ENCODE measurements around the gene OR6S1. TPM values are rescaled to one million over a fixed set of nuclear protein-coding genes. Genes with fewer than 3 reads are reported as not detected.
"Not testable (repeated sequence)": the region's sequence is repeated elsewhere in the genome, so short reads cannot be mapped to it uniquely, and the experiment has no call there.

The OR6S1 gene
- total and polyA plus RNA-seq, 2 donors, result not detected

GRCh38 chr14:20627346-20628027, 14.0 kb downstream of the OR6S1 start:
- H3K27ac ChIP-seq (ENCODE audit: low read depth in 1 of 2, low read length in 1 of 2), result no peak overlapping the region
- no peak for DNase-seq (ENCODE audit: low read depth in 6 of 9, low spot score in 9 of 9)
- H3K4me3 ChIP-seq (ENCODE audit: low read length in 2 of 2), result no peak overlapping the region
- H3K36me3 ChIP-seq (ENCODE audit: control insufficient read depth in 2 of 2, insufficient read depth in 2 of 2, low read length in 1 of 2), result no peaks in the 10 kb centered on the region
- H3K4me1 ChIP-seq (ENCODE audit: control insufficient read depth in 2 of 2, insufficient read depth in 2 of 2, low read length in 2 of 2), result peaks cover 4 to 13% of the 10 kb centered on the region in 2 donors
- no peaks in the 10 kb centered on the region for H3K9me3 ChIP-seq (ENCODE audit: control insufficient read depth in 2 of 2, insufficient read depth in 1 of 2, low read length in 1 of 2)
- 82% methylated on average over 5 of the region's 5 CpGs for WGBS
- peaks cover 49 to 97% of the 10 kb centered on the region in 2 donors for H3K27me3 ChIP-seq (ENCODE audit: control insufficient read depth in 2 of 2, insufficient read depth in 1 of 2, low read length in 1 of 2)

GRCh38 chr14:20626274-20626673, 15.2 kb downstream of the OR6S1 start:
- peaks cover 2 to 3% of the 10 kb centered on the region in 2 donors for H3K4me1 ChIP-seq (ENCODE audit: control insufficient read depth in 2 of 2, insufficient read depth in 2 of 2, low read length in 2 of 2)
- H3K4me3 ChIP-seq (ENCODE audit: low read length in 2 of 2), result no peak overlapping the region
- WGBS, result 25% methylated on average over 12 of the region's 12 CpGs
- H3K27me3 ChIP-seq (ENCODE audit: control insufficient read depth in 2 of 2, insufficient read depth in 1 of 2, low read length in 1 of 2), result peaks cover 48 to 95% of the 10 kb centered on the region in 2 donors
- H3K36me3 ChIP-seq (ENCODE audit: control insufficient read depth in 2 of 2, insufficient read depth in 2 of 2, low read length in 1 of 2), result no peaks in the 10 kb centered on the region
- no peak overlapping the region for H3K27ac ChIP-seq (ENCODE audit: low read depth in 1 of 2, low read length in 1 of 2)
- no peak for DNase-seq (ENCODE audit: low read depth in 6 of 9, low spot score in 9 of 9)
- no peaks in the 10 kb centered on the region for H3K9me3 ChIP-seq (ENCODE audit: control insufficient read depth in 2 of 2, insufficient read depth in 1 of 2, low read length in 1 of 2)

- Histone ChIP-seq H3K27ac (ENCODE audit: low read depth in 1 of 2, low read length in 1 of 2) (no peak overlapping the region), H3K4me1 (ENCODE audit: control insufficient read depth in 2 of 2, insufficient read depth in 2 of 2, low read length in 2 of 2) (peaks cover 0 to 2% of the 10 kb centered on the region in 2 donors), H3K36me3 (ENCODE audit: control insufficient read depth in 2 of 2, insufficient read depth in 2 of 2, low read length in 1 of 2) (no peaks in the 10 kb centered on the region), H3K4me3 (ENCODE audit: low read length in 2 of 2) (no peak overlapping the region), H3K27me3 (ENCODE audit: control insufficient read depth in 2 of 2, insufficient read depth in 1 of 2, low read length in 1 of 2) (peaks cover 38 to 79% of the 10 kb centered on the region in 2 donors), H3K9me3 (ENCODE audit: control insufficient read depth in 2 of 2, insufficient read depth in 1 of 2, low read length in 1 of 2) (no peaks in the 10 kb centered on the region)
- no peak for DNase-seq (ENCODE audit: low read depth in 6 of 9, low spot score in 9 of 9)
- WGBS, result 7% methylated on average over 22 of the region's 22 CpGs
These were observed 16.9 kb downstream of the OR6S1 start for GRCh38 chr14:20624495-20625070.

- peaks cover 37 to 72% of the 10 kb centered on the region in 2 donors for H3K27me3 ChIP-seq (ENCODE audit: control insufficient read depth in 2 of 2, insufficient read depth in 1 of 2, low read length in 1 of 2)
- H3K4me1 ChIP-seq (ENCODE audit: control insufficient read depth in 2 of 2, insufficient read depth in 2 of 2, low read length in 2 of 2), result peaks cover 0 to 2% of the 10 kb centered on the region in 2 donors
- DNase-seq (ENCODE audit: low read depth in 6 of 9, low spot score in 9 of 9), result no peak
- H3K9me3 ChIP-seq (ENCODE audit: control insufficient read depth in 2 of 2, insufficient read depth in 1 of 2, low read length in 1 of 2), result no peaks in the 10 kb centered on the region
- H3K27ac ChIP-seq (ENCODE audit: low read depth in 1 of 2, low read length in 1 of 2), result no peak overlapping the region
- WGBS, result 39% methylated on average over 15 of the region's 15 CpGs
- no peak overlapping the region for H3K4me3 ChIP-seq (ENCODE audit: low read length in 2 of 2)
- H3K36me3 ChIP-seq (ENCODE audit: control insufficient read depth in 2 of 2, insufficient read depth in 2 of 2, low read length in 1 of 2), result no peaks in the 10 kb centered on the region
These were observed 17.7 kb downstream of the OR6S1 start for GRCh38 chr14:20623798-20624197.

- DNase-seq (ENCODE audit: low read depth in 6 of 9, low spot score in 9 of 9), result no peak
- Histone ChIP-seq H3K4me1 (ENCODE audit: control insufficient read depth in 2 of 2, insufficient read depth in 2 of 2, low read length in 2 of 2) (peaks cover 0 to 2% of the 10 kb centered on the region in 2 donors), H3K4me3 (ENCODE audit: low read length in 2 of 2) (no peak overlapping the region), H3K27me3 (ENCODE audit: control insufficient read depth in 2 of 2, insufficient read depth in 1 of 2, low read length in 1 of 2) (peaks cover 36 to 62% of the 10 kb centered on the region in 2 donors), H3K36me3 (ENCODE audit: control insufficient read depth in 2 of 2, insufficient read depth in 2 of 2, low read length in 1 of 2) (no peaks in the 10 kb centered on the region), H3K27ac (ENCODE audit: low read depth in 1 of 2, low read length in 1 of 2) (no peak overlapping the region), H3K9me3 (ENCODE audit: control insufficient read depth in 2 of 2, insufficient read depth in 1 of 2, low read length in 1 of 2) (no peaks in the 10 kb centered on the region)
- 8% methylated on average over 29 of the region's 29 CpGs for WGBS
These were observed 18.6 kb downstream of the OR6S1 start for GRCh38 chr14:20622816-20623291.

GRCh38 chr14:20620798-20621478, 20.6 kb downstream of the OR6S1 start:
- WGBS, result 92% methylated on average over 2 of the region's 2 CpGs
- no peak overlapping the region for H3K27ac ChIP-seq (ENCODE audit: low read depth in 1 of 2, low read length in 1 of 2)
- no peaks in the 10 kb centered on the region for H3K36me3 ChIP-seq (ENCODE audit: control insufficient read depth in 2 of 2, insufficient read depth in 2 of 2, low read length in 1 of 2)
- peaks cover 0 to 2% of the 10 kb centered on the region in 2 donors for H3K4me1 ChIP-seq (ENCODE audit: control insufficient read depth in 2 of 2, insufficient read depth in 2 of 2, low read length in 2 of 2)
- DNase-seq (ENCODE audit: low read depth in 6 of 9, low spot score in 9 of 9), result no peak
- no peak overlapping the region for H3K4me3 ChIP-seq (ENCODE audit: low read length in 2 of 2)
- H3K9me3 ChIP-seq (ENCODE audit: control insufficient read depth in 2 of 2, insufficient read depth in 1 of 2, low read length in 1 of 2), result no peaks in the 10 kb centered on the region
- H3K27me3 ChIP-seq (ENCODE audit: control insufficient read depth in 2 of 2, insufficient read depth in 1 of 2, low read length in 1 of 2), result peaks cover 24 to 44% of the 10 kb centered on the region in 2 donors

GRCh38 chr14:20619688-20620087, 21.8 kb downstream of the OR6S1 start:
- H3K27ac ChIP-seq (ENCODE audit: low read depth in 1 of 2, low read length in 1 of 2); H3K4me3 ChIP-seq (ENCODE audit: low read length in 2 of 2); H3K4me1 ChIP-seq (ENCODE audit: control insufficient read depth in 2 of 2, insufficient read depth in 2 of 2, low read length in 2 of 2); H3K9me3 ChIP-seq (ENCODE audit: control insufficient read depth in 2 of 2, insufficient read depth in 1 of 2, low read length in 1 of 2); DNase-seq (ENCODE audit: low read depth in 6 of 9, low spot score in 9 of 9); H3K36me3 ChIP-seq (ENCODE audit: control insufficient read depth in 2 of 2, insufficient read depth in 2 of 2, low read length in 1 of 2): not testable (repeated sequence)
- 97% methylated on average over 6 of the region's 6 CpGs for WGBS
- peaks cover 19 to 32% of the 10 kb centered on the region in 2 donors for H3K27me3 ChIP-seq (ENCODE audit: control insufficient read depth in 2 of 2, insufficient read depth in 1 of 2, low read length in 1 of 2)

- Histone ChIP-seq H3K4me1 (ENCODE audit: control insufficient read depth in 2 of 2, insufficient read depth in 2 of 2, low read length in 2 of 2) (peaks cover 3 to 8% of the 10 kb centered on the region in 2 donors), H3K36me3 (ENCODE audit: control insufficient read depth in 2 of 2, insufficient read depth in 2 of 2, low read length in 1 of 2) (no peaks in the 10 kb centered on the region), H3K27ac (ENCODE audit: low read depth in 1 of 2, low read length in 1 of 2) (no peak overlapping the region), H3K4me3 (ENCODE audit: low read length in 2 of 2) (no peak overlapping the region), H3K27me3 (ENCODE audit: control insufficient read depth in 2 of 2, insufficient read depth in 1 of 2, low read length in 1 of 2) (peaks cover 9 to 25% of the 10 kb centered on the region in 2 donors), H3K9me3 (ENCODE audit: control insufficient read depth in 2 of 2, insufficient read depth in 1 of 2, low read length in 1 of 2) (no peaks in the 10 kb centered on the region)
- DNase-seq (ENCODE audit: low read depth in 6 of 9, low spot score in 9 of 9), result no peak
- WGBS, result 72% methylated on average over 4 of the region's 4 CpGs
These were observed 23.2 kb downstream of the OR6S1 start for GRCh38 chr14:20618271-20618749.

All from thymus (tissue), 11 donors.